ENCODE data around the gene GAS6.

Gene GAS6

DNA sequence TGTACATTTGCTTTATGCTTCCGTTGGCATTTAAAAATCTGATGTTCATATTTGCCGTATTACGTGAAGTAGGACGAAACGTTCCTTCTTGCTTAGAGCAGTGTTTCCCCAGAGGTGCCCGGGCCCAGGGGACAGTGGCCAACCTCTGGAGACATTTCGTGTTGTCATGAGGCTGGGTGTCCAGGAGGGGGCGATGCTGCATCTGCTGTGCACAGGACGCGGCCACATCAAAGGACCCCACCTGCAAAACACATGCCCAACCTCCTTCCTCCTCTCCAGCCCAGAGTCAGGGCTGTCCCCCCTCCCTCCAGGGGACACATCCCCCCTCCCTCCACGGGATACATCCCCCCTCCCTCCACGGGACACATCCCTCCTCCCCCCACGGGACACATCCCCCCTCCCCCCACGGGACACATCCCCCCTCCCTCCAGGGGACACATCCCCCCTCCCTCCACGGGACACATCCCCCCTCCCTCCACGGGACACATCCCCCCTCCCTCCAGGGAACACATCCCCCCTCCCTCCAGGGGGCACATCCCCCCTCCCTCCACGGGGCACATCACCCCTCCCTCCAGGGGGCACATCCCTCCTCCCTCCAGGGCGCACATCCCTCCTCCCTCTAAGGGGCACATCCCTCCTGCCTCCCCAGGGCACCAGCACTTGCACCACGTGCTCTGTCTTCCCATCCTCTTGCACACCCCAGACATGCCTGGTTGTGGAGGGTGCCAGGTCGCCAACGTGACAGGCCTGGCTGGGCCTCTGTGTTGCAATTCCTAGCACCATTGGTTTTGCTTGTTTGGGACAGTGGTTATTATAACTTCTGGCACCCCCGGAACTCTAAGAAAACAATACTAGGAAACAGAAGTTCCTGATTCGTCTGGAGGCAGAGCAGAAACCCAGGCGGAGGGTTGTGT lies 46.7 kb downstream of the GAS6 start:
- Histone ChIP-seq H3K9me3 (ENCODE audit: control insufficient read depth, low read length) (no peaks in the 10 kb centered on the region), H3K36me3 (ENCODE audit: control insufficient read depth, insufficient read depth, low read length) (no peaks in the 10 kb centered on the region), H3K4me3 (ENCODE audit: extremely low read depth, insufficient read depth, low read length, poor library complexity, severe bottlenecking) (no peak overlapping the region), H3K27ac (ENCODE audit: low read depth, low read length, severe bottlenecking) (no peak overlapping the region), H3K4me1 (ENCODE audit: control insufficient read depth, insufficient read depth, low read length, poor library complexity, severe bottlenecking) (peaks cover 35% of the 10 kb centered on the region)
- WGBS, 2 experiments (ENCODE audit: insufficient coverage in 2 of 2), result 53 to 80% methylated on average over 9 to 12 of the region's 24 CpGs

GRCh38 chr13:113816254-113816929 lies 47.5 kb downstream of the GAS6 start:
- Histone ChIP-seq H3K36me3 (ENCODE audit: control insufficient read depth, insufficient read depth, low read length) (no peaks in the 10 kb centered on the region), H3K9me3 (ENCODE audit: control insufficient read depth, low read length) (no peaks in the 10 kb centered on the region), H3K4me1 (ENCODE audit: control insufficient read depth, insufficient read depth, low read length, poor library complexity, severe bottlenecking) (peaks cover 28% of the 10 kb centered on the region), H3K27ac (ENCODE audit: low read depth, low read length, severe bottlenecking) (no peak overlapping the region), H3K4me3 (ENCODE audit: extremely low read depth, insufficient read depth, low read length, poor library complexity, severe bottlenecking) (no peak overlapping the region)
- 85 to 89% methylated on average over 20 to 25 of the region's 25 CpGs for WGBS, 2 experiments (ENCODE audit: insufficient coverage in 2 of 2)

- Histone ChIP-seq H3K4me1 (ENCODE audit: control insufficient read depth, insufficient read depth, low read length, poor library complexity, severe bottlenecking) (peaks cover 18% of the 10 kb centered on the region), H3K36me3 (ENCODE audit: control insufficient read depth, insufficient read depth, low read length) (no peaks in the 10 kb centered on the region), H3K4me3 (ENCODE audit: extremely low read depth, insufficient read depth, low read length, poor library complexity, severe bottlenecking) (no peak overlapping the region), H3K9me3 (ENCODE audit: control insufficient read depth, low read length) (no peaks in the 10 kb centered on the region), H3K27ac (ENCODE audit: low read depth, low read length, severe bottlenecking) (no peak overlapping the region)
- 93 to 96% methylated on average over 33 to 40 of the region's 42 CpGs for WGBS, 2 experiments (ENCODE audit: insufficient coverage in 2 of 2)
Measured at GRCh38 chr13:113815151-113816058, 48.5 kb downstream of the GAS6 start.

DNA sequence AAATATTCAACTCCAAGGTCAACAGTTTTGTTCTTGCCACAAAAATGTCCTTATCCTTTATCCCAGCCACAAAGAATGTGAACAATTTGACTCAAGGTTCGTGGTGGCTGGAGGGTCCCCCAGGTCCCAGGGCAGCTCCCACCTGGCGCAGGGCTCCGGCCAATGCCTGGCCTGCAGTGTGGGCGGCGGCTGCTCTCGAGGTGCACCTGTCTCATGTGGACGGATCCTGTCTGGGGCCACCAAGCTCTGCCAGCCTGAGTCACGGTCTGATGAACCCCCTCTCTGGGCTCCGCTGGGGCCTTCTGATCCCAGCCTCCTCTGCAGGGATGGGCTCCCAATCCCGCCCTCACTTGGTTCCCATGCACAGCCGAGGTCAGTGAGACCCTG lies 49.4 kb downstream of the GAS6 start:
- 83 to 92% methylated on average over 5 to 8 of the region's 11 CpGs for WGBS, 2 experiments (ENCODE audit: insufficient coverage in 2 of 2)
- H3K4me3 ChIP-seq (ENCODE audit: extremely low read depth, insufficient read depth, low read length, poor library complexity, severe bottlenecking), result no peak overlapping the region
- H3K4me1 ChIP-seq (ENCODE audit: control insufficient read depth, insufficient read depth, low read length, poor library complexity, severe bottlenecking), result peaks cover 12% of the 10 kb centered on the region

GRCh38 chr13:113813749-113814434 lies 50.0 kb downstream of the GAS6 start:
- WGBS, 2 experiments (ENCODE audit: insufficient coverage in 2 of 2), result 87 to 89% methylated on average over 27 to 28 of the region's 28 CpGs

More for the DNA sequence above, 49.4 kb downstream of the GAS6 start:
- no peaks in the 10 kb centered on the region for H3K9me3 ChIP-seq (ENCODE audit: control insufficient read depth, low read length)
- no peaks in the 10 kb centered on the region for H3K36me3 ChIP-seq (ENCODE audit: control insufficient read depth, insufficient read depth, low read length)
- H3K27ac ChIP-seq (ENCODE audit: low read depth, low read length, severe bottlenecking), result no peak overlapping the region

DNA sequence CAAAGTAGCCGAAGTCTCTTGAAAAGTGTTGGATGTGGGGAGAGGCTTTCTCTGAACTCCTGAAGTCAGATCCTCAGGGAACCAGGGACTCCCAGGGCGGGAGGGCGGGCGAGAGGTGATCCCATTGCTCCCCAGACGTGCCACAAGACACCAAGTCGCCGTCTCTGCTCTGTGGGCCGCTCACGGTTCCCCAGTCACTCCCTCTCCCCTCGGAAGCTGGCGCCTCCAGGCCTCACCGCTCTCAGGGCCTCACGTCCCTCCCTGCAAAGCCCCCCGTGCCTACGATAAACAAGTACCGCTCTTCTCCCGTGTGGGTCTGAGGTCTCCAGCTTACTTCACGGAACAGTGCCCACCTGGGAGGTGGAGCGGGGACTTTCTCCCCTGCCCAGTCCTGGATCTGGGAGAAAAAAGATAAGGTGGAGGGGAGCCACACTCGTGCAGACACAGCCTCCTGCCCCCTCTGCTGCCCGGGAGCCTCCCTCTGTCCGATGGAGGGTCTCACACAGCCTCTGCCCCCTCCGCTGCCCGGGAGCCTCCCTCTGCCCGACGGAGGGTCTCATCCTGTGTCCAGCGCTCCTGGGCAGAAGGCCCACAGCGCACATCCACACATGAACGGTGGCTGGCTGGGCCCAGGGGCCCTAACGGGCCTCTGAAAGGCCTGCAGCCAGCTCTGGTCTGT lies 50.7 kb downstream of the GAS6 start:
- H3K27ac ChIP-seq (ENCODE audit: low read depth, low read length, severe bottlenecking), result no peak overlapping the region
- H3K4me3 ChIP-seq (ENCODE audit: extremely low read depth, insufficient read depth, low read length, poor library complexity, severe bottlenecking), result no peak overlapping the region
- WGBS, 2 experiments (ENCODE audit: insufficient coverage in 2 of 2), result 86 to 93% methylated on average over 22 to 29 of the region's 30 CpGs
- no peaks in the 10 kb centered on the region for H3K36me3 ChIP-seq (ENCODE audit: control insufficient read depth, insufficient read depth, low read length)
- H3K4me1 ChIP-seq (ENCODE audit: control insufficient read depth, insufficient read depth, low read length, poor library complexity, severe bottlenecking), result peaks cover 12% of the 10 kb centered on the region
- peaks cover 8% of the 10 kb centered on the region for H3K9me3 ChIP-seq (ENCODE audit: control insufficient read depth, low read length)

More at GRCh38 chr13:113813749-113814434, 50.0 kb downstream of the GAS6 start:
- peaks cover 1% of the 10 kb centered on the region for H3K9me3 ChIP-seq (ENCODE audit: control insufficient read depth, low read length)
- H3K4me3 ChIP-seq (ENCODE audit: extremely low read depth, insufficient read depth, low read length, poor library complexity, severe bottlenecking), result no peak overlapping the region
- H3K4me1 ChIP-seq (ENCODE audit: control insufficient read depth, insufficient read depth, low read length, poor library complexity, severe bottlenecking), result peaks cover 12% of the 10 kb centered on the region
- H3K27ac ChIP-seq (ENCODE audit: low read depth, low read length, severe bottlenecking), result no peak overlapping the region
- H3K36me3 ChIP-seq (ENCODE audit: control insufficient read depth, insufficient read depth, low read length), result no peaks in the 10 kb centered on the region

DNA sequence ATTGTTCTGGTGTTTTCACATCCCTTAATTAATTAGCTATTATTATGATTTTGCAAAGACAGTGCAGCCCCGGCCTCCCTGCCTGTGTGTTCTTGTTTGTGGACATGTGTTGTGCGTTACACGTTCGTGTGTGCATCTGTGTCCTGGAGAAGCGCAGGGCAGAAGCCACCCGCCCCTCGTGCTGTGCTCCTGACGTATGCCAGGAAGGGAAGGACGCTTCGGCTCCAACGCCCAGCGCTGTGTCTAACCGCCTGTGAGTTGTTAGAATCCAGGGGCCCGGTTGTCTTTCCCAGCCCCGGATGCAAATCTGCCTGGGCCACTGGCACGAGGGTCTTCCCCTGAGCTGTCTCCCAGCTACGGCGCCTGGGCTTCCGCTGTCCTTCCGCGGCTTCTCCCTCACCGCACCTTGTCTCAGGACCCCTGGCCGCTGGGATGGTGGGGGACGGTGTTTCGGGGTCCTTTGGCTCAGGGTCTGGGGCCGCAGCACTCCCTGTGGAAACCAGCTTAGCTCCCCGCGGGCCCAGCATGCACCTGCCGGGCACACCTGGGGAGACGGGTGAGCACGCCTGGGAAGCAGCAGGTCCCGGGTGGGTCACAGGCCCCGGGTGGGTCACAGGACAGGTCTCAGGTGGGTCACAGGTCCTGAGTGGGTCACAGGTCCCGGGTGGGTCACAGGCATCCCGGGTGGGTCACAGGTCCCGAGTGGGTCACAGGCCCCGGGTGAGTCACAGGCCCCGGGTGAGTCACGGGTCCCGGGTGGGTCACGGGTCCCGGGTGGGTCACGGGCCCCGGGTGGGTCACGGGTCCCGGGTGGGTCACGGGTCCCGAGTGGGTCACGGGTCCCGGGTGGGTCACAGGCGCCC lies 51.5 kb downstream of the GAS6 start:
- H3K9me3 ChIP-seq (ENCODE audit: control insufficient read depth, low read length), result peaks cover 13% of the 10 kb centered on the region
- H3K4me1 ChIP-seq (ENCODE audit: control insufficient read depth, insufficient read depth, low read length, poor library complexity, severe bottlenecking), result peaks cover 8% of the 10 kb centered on the region
- WGBS, 2 experiments (ENCODE audit: insufficient coverage in 2 of 2), result 87 to 88% methylated on average over 39 to 44 of the region's 51 CpGs
- H3K27ac ChIP-seq (ENCODE audit: low read depth, low read length, severe bottlenecking), result no peak overlapping the region
- H3K4me3 ChIP-seq (ENCODE audit: extremely low read depth, insufficient read depth, low read length, poor library complexity, severe bottlenecking), result no peak overlapping the region
- H3K36me3 ChIP-seq (ENCODE audit: control insufficient read depth, insufficient read depth, low read length), result no peaks in the 10 kb centered on the region

- H3K4me3 ChIP-seq (ENCODE audit: extremely low read depth, insufficient read depth, low read length, poor library complexity, severe bottlenecking), result no peak overlapping the region
- 85 to 97% methylated on average over 10 to 17 of the region's 30 CpGs for WGBS, 2 experiments (ENCODE audit: insufficient coverage in 2 of 2)
Measured at GRCh38 chr13:113811081-113811928, 52.6 kb downstream of the GAS6 start.

More at GRCh38 chr13:113811081-113811928, 52.6 kb downstream of the GAS6 start:
- Histone ChIP-seq H3K9me3 (ENCODE audit: control insufficient read depth, low read length) (peaks cover 13% of the 10 kb centered on the region), H3K27ac (ENCODE audit: low read depth, low read length, severe bottlenecking) (no peak overlapping the region), H3K4me1 (ENCODE audit: control insufficient read depth, insufficient read depth, low read length, poor library complexity, severe bottlenecking) (peaks cover 3% of the 10 kb centered on the region), H3K36me3 (ENCODE audit: control insufficient read depth, insufficient read depth, low read length) (no peaks in the 10 kb centered on the region)

All from mesodermal cell (in vitro differentiated cells).